ENCODE results near the gene AHCTF1. TPM values are rescaled to one million over a fixed set of nuclear protein-coding genes. Genes with fewer than 3 reads are reported as not detected.

The AHCTF1 gene
- total RNA-seq, 1 donor from 2014 or later: 24.8 TPM

GRCh38 chr1:246907472-246907871 is 24.3 kb downstream of the AHCTF1 start:
- Mint-ChIP-seq H3K36me3 (ENCODE audit: low read depth) (peaks cover 17% of the 10 kb centered on the region), H3K4me1 (ENCODE audit: low read depth) (peaks cover 4% of the 10 kb centered on the region), H3K27me3 (ENCODE audit: low read depth) (no peaks in the 10 kb centered on the region), H3K4me3 (ENCODE audit: unreplicated experiment) (no peak overlapping the region), H3K9me3 (ENCODE audit: low read depth) (no peaks in the 10 kb centered on the region), H3K27ac (ENCODE audit: unreplicated experiment) (no peak overlapping the region)
- no peak for DNase-seq (ENCODE audit: low spot score)
- TF ChIP-seq, protein P1, sequence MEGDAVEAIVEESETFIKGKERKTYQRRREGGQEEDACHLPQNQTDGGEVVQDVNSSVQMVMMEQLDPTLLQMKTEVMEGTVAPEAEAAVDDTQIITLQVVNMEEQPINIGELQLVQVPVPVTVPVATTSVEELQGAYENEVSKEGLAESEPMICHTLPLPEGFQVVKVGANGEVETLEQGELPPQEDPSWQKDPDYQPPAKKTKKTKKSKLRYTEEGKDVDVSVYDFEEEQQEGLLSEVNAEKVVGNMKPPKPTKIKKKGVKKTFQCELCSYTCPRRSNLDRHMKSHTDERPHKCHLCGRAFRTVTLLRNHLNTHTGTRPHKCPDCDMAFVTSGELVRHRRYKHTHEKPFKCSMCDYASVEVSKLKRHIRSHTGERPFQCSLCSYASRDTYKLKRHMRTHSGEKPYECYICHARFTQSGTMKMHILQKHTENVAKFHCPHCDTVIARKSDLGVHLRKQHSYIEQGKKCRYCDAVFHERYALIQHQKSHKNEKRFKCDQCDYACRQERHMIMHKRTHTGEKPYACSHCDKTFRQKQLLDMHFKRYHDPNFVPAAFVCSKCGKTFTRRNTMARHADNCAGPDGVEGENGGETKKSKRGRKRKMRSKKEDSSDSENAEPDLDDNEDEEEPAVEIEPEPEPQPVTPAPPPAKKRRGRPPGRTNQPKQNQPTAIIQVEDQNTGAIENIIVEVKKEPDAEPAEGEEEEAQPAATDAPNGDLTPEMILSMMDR (IDR thresholded peaks at IDR 0.05): peak; percentile 83

DNA sequence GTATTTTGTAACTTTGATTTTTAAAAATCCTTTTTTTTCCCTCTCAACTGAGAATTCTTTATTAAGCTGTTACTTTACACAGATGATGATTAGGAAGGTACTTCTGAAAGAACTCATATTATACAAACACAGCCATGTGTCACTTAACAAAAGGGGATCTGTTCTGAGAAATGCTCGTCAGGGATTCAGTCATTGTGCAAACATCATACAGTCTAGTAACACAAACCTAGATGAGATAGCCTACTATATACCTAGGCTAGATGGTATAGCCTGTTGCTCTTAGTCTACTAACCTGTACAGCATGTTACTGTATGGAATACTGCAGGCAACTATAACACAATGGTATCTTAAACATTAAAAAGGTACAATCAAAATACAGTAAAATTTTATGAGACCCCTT is 24.9 kb downstream of the AHCTF1 start:
- Mint-ChIP-seq H3K4me1 (ENCODE audit: low read depth) (peaks cover 4% of the 10 kb centered on the region), H3K27ac (ENCODE audit: unreplicated experiment) (no peak overlapping the region), H3K36me3 (ENCODE audit: low read depth) (peaks cover 22% of the 10 kb centered on the region)

DNA sequence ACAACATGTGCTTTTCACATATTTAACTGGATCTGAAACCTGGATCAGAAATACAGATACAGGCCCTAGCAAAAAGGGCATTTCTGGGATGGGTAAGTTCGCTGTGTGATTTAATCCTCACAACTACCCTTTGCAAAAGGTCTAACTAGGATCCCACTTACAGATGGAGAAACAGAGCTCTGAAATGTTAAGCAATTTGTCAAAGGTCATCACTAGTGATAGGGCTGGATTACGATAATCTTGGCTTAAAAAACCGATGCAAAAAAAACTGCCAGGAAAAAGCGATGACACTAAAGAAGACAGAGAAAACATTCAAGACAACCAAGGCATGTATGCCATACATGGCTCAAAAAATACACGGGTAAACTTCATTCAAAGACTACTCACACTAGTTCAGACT is 29.9 kb downstream of the AHCTF1 start:
- Mint-ChIP-seq H3K36me3 (ENCODE audit: low read depth) (peaks cover 37% of the 10 kb centered on the region), H3K27me3 (ENCODE audit: low read depth) (no peaks in the 10 kb centered on the region), H3K4me3 (ENCODE audit: unreplicated experiment) (no peak overlapping the region), H3K9me3 (ENCODE audit: low read depth) (no peaks in the 10 kb centered on the region), H3K4me1 (ENCODE audit: low read depth) (no peaks in the 10 kb centered on the region), H3K27ac (ENCODE audit: unreplicated experiment) (no peak overlapping the region)
- DNase-seq (ENCODE audit: low spot score): no peak
- TF ChIP-seq, protein P1 (IDR thresholded peaks at IDR 0.05): no peak

More for the DNA sequence above, 24.9 kb downstream of the AHCTF1 start:
- TF ChIP-seq, protein P1 (IDR thresholded peaks at IDR 0.05): no peak
- no peaks in the 10 kb centered on the region for H3K9me3 Mint-ChIP-seq (ENCODE audit: low read depth)
- DNase-seq (ENCODE audit: low spot score): no peak
- H3K4me3 Mint-ChIP-seq (ENCODE audit: unreplicated experiment): no peak overlapping the region
- no peaks in the 10 kb centered on the region for H3K27me3 Mint-ChIP-seq (ENCODE audit: low read depth)

DNA sequence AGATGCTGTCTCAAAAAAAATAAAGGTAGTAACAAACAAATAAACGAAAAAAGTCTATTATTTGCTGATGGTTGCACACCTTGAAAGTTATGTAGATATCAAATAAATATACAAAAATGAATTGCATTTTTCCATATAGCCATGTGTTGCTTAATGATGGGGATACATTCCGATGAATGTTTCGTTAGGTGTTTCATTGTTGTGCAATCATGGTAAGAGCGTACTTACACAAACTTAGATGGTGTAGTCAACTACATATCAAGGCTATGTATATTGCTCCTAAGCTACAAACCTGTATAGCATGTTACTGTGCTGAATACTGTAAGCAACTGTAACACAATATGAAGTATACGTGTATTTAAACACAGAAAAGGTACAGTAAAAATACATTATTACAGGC is 34.4 kb downstream of the AHCTF1 start:
- no peaks in the 10 kb centered on the region for H3K9me3 Mint-ChIP-seq (ENCODE audit: low read depth)
- DNase-seq (ENCODE audit: low spot score): no peak
- H3K4me1 Mint-ChIP-seq (ENCODE audit: low read depth): no peaks in the 10 kb centered on the region
- peaks cover 45% of the 10 kb centered on the region for H3K36me3 Mint-ChIP-seq (ENCODE audit: low read depth)
- no peaks in the 10 kb centered on the region for H3K27me3 Mint-ChIP-seq (ENCODE audit: low read depth)
- TF ChIP-seq, protein P1 (IDR thresholded peaks at IDR 0.05): no peak
- no peak overlapping the region for H3K4me3 Mint-ChIP-seq (ENCODE audit: unreplicated experiment)
- H3K27ac Mint-ChIP-seq (ENCODE audit: unreplicated experiment): no peak overlapping the region

DNA sequence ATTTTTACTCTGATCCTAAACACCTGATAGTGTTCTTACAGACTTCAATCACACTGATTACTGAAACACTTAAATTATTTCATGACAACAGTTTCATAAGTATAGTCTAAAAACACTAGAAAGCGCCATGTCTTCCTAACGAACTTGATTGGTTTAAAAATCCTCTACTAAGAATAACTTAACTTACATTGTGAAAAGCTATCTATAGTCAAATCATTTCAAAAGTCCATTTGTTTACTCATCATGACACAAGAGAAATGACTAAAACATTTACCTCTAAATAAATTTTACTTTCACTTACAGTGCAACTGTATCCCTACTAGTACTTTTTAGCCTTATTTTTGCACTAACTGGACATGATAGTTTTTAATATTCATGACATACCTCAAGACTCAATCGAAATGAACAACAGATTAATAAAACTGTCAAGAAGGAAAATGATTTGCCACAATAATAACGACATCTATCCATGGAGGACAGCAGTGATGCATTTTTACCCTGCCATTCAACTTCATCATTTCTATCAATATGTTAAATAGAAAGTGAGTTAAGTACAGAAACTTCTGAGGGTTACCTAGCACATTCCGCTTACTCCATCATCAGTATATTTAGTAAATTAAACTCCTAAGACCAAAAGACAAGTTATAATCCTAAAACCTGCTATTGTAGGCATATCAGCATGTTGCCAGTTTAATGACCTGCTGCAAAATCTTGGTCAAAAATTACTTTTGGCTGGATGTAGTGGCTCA is 38.4 kb downstream of the AHCTF1 start:
- no peaks in the 10 kb centered on the region for H3K9me3 Mint-ChIP-seq (ENCODE audit: low read depth)
- no peaks in the 10 kb centered on the region for H3K27me3 Mint-ChIP-seq (ENCODE audit: low read depth)
- H3K27ac Mint-ChIP-seq (ENCODE audit: unreplicated experiment): no peak overlapping the region
- peaks cover 38% of the 10 kb centered on the region for H3K36me3 Mint-ChIP-seq (ENCODE audit: low read depth)
- TF ChIP-seq, protein P1 (IDR thresholded peaks at IDR 0.05): no peak
- H3K4me1 Mint-ChIP-seq (ENCODE audit: low read depth): no peaks in the 10 kb centered on the region
- no peak for DNase-seq (ENCODE audit: low spot score)
- H3K4me3 Mint-ChIP-seq (ENCODE audit: unreplicated experiment): no peak overlapping the region

Data from chondrocyte (in vitro differentiated cells).